Measurements from ENCODE around the gene SLC2A11.
"Not testable (repeated sequence)": the region's sequence is repeated elsewhere in the genome, so short reads cannot be mapped to it uniquely, and the experiment has no call there.

Gene SLC2A11

DNA sequence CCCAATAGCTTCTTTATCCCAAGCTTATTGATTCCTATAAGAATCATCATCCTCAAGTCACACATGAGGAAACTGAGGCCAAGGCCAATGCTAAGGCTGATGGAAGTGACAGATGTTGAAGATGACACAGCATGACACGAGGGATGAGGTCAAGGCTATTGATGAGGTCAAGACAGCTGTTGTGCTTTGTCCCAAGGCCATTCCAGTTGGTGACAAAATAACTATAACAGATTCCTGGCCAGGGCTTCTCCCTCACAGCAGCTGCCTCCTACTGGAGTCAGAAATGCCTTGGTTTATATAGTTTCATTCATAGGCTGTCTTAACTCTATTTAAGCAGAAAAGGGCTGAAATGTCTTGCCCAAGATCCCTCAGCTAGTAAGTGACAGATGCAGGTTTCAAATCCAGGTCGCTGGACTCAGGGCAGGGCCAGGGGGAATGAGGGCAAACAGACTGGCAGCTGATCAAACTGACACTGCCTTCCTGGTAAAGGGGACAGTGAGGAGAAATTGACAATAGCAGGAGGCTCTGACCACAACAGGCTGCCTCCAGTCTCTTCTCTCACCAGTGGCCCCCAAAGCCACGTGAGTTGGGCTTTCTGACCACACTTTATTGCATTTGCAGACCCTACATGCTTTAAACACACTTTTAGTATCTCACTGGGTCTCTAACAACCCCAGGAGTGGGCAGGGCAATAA is 53.0 kb downstream of the SLC2A11 start:
- DNase-seq: no peak

DNA sequence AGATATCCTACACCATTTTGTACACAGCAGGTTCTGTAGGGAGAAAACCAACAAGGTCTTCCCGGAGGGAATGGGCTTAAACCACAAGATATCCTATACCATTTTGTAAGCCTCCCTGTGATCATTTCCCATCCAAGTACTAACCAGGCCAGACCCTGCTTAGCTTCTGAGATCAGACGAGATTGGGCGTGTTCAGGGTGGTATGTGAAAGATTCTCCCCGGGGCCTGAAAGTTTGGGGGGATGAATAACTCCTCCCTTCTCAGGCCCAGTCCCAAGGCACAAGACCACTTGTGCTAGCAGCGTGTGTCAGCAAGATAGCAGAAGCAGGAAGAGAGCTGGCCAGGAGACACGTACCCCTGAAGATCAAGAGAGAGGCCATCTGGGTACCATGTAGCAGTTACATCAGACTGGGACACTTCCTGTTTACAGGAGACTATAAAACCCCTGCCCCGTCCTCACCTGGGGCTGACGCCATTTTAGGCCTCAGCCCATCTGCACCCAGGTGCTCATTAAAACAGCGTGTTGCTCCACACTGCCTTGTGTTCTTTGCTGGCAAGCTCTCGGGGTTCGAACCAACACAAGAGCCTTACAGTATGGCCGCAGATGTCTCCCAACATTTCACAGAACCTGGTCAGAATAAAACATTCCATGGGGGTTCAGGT is 53.8 kb downstream of the SLC2A11 start:
- DNase-seq: no peak

DNA sequence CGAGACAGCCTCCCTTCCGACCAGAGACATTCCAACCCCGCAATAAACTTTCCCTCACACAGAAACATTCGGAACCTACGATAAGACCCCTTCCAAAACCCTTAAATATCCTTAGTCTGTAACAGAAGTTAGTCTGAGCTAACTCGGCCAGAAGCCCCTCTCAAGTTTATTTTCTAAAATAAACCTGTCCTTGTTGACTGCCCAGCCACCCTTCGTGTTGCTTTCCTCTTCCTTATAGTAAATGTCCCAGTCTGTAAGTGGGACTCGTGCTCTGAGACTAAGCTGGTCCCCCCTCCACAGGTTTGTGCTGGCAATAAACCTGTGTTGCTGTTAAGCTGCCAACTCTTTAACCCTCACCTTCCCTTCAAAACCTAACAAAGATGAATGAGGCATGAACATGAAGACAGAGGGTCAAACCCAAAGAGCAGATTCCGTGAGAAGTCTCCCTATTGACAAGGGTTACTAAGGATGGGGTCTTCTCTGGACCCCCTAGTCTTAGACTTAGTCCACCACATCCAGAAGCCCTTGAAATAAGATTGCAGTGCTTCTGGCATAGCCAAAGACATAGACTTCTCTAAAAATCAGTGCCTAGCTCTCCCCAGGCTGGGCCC is 54.7 kb downstream of the SLC2A11 start:
- no peak for DNase-seq

DNA sequence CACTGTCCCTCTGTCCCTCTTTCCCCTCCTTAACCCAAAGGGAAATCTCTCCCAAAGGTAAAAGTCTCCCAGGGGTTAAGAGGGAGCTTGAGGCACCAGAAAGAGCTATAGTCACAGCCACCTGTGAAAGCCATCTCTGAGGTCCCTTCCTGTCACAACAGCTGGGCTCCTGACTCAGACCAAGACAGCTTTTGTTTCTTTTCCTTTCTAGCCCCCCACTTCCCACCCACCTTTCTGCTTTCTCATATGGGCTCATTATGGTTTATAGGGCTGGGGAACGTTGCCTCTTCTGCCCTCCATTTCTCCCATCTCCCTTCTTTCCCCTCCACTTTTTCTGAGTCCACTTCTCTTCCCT is 55.6 kb downstream of the SLC2A11 start:
- peak; percentile 40 for DNase-seq

DNA sequence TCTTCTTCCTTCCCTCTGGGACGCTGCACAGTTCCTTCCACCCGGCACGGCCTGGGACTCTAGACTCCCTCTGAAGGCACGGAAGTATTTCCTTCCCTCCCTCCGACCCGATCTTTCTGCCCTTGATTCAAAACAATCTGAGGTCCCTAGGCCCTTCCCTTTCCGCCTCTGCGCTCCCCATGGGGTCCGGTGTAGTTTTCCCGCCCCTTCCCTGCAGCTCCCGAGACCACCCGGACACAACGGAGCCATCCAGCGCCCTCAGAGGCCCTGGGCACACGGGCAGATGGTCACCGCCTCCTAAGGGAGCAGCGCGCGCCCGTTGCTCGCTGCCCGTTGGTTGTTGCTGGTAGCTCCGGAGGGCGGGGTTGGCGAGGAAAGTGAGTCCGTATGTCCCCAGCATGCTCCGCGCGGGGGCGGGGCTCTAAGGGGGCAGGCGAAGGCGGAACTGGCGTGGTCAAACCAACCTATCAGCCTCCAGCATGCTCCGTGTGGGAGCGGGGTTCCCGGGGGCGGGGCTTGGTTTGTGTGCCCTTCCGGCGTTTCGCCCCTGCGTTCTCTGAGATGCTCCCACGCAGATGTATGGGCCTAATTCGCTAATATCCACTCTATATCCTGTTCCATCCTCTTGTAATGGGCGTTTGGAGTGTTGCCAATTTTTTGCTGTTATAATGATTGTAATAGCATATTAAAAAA is 56.1 kb downstream of the SLC2A11 start:
- DNase-seq: peak; percentile 100

DNA sequence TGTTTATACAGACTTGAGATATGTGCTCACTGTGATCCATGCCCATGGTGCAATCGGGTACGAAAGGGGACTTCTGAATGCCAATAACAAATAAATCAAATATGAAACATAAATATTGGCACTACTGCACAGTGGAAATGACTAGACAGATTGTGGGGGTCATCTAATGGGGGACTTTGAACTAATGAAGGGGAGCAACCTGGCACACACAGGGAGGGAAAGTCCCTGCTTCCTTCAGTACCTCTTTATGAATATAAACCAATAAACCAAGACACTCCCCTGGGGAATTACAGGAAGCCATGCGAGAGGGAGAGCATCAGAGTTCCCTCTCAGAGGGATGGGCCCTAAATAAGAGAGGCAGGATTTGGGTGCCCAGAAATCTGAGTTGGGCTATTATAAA is 57.6 kb downstream of the SLC2A11 start:
- DNase-seq: no peak

DNA sequence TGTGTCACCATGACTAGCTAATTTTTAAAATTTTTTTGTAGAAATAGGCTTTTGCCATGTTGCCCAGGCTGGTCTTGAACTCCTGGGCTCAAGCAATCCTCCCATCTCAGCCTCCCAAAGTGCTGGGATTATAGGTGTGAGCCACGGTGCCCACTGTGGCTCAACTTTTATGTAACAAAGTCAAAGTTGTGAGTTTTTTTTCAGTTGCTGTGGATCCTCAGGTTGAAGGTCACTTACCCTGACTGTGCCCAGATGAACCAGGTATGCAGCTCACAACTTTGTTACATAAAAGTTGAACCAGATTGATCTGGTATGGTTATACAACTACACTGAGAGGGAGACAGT is 62.6 kb downstream of the SLC2A11 start:
- not testable (repeated sequence) for DNase-seq

DNA sequence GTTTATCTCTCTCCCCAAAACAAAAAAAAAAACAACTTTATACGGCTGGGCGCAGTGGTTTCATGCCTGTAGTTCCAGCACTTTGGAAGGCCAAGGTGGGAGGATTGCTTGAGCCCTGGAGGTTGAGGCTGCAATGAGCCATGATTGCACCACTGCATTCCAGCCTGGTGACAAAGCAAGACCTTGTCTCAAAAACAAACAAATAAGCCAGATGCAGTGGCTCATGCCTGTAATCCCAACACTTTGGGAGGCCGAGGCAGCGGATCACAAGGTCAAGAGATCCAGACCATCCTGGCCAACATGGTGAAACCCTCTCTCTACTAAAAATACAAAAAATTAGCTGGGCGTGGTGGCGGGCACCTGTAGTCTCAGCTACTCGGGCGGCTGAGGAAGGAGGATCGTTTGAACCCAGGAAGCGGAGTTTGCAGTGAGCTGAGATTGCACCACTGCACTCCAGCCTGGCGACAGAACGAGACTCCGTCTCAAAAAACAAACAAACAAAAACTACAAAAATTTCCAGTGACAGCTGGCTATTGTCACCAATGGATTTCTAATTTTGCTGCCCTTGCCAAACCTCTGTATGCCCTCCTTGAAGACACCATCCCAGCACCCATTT is 64.0 kb downstream of the SLC2A11 start:
- not testable (repeated sequence) for DNase-seq

DNA sequence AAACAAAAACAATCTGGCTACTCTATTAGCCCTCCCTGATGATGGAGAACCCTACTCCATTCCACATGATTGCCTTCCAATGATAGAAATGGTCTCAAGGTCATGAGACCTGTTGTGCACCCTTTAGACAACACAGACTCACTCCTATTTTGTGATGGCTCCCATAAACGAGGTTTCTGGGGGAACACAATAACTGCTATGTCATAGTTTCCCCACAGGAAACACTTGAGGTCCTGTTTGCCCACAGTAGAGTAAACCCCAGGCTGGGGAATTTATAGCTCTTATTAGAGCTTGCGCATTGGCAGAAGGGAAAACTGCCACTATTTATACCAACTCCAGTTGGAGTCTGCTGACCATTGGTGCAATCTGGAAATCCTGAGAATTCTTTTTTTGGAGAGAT is 65.2 kb downstream of the SLC2A11 start:
- no peak for DNase-seq

DNA sequence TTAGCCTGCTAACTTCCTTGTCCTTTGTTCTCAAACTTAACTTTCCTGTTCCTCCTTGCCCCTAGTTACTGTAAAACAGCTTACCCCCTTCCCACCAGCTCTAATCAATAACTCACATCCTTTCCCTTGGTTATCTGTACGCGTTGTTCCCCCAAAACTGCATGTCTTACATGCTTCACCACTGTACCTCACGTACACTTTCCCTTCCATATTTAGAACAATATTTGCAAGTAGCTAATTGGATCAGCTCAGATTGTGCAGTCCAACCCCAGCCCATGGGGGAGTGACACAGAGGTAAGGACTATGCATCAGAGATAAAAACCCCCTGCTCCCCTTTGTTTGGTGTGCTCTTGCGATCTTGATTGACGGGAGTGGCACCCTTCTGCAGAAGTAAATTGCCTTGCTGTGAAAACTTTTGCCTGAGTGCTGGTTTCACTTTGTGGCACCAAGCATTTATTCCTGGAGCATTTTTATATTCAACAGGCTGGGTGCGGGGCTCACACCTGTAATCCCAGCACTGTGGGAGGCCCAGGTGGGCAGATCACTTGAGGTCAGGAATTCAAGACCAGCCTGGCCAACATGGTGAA is 67.4 kb downstream of the SLC2A11 start:
- DNase-seq: no peak

DNA sequence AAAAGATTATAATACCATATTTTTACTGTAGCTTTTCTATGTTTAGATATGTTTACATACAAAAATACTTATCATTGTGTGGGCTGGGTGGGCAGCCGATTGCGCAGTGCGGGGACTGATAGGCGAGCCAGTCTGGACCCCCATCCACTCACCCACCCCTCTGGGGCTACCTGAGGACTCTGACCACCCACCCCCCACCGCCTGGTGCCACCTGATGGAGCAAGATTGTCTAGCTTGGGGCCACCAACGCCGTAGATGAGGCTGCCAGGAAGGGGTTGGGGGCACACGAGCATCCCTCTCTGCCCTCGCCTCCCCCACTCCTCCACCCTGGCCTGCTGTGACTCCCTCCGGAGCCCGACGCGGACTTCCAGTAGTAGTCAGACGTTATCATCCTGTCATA is 68.9 kb downstream of the SLC2A11 start:
- no peak for DNase-seq

Measured in activated CD4-positive, alpha-beta T cell treated with anti-CD3 and anti-CD28 coated beads for 48 hours (primary cell).